Liver (tissue), 9 donors: ENCODE data around the gene NTM. TPM values are rescaled to one million over a fixed set of nuclear protein-coding genes. Genes with fewer than 3 reads are reported as not detected.

Experiments
- DNase-seq: peaks from one replicate; pipeline ENCODE4 v3.0.0-alpha.2; 2017; ENCODE audit warnings: low spot score
- H3K27ac ChIP-seq, 2 donors: one replicate each; pipeline ENCODE4 v1.7.0; 2013; ENCODE audit warnings: inconsistent platforms in 2 of 2, low read length in 2 of 2, control low read depth in 1 of 2, low read depth in 1 of 2, mild to moderate bottlenecking in 1 of 2
- H3K27me3 ChIP-seq, 4 donors: one replicate each; pipeline versions ENCODE4 v1.6.1 to v1.7.0; 2013; ENCODE audit warnings: low read length in 3 of 4, inconsistent platforms in 1 of 4, mild to moderate bottlenecking in 1 of 4, moderate library complexity in 1 of 4; ENCODE audit not compliant: control insufficient read depth in 4 of 4, insufficient read depth in 4 of 4
- H3K36me3 ChIP-seq, 4 donors: one replicate each; pipeline versions ENCODE4 v1.6.1 to v1.7.0; 2013; ENCODE audit warnings: low read length in 3 of 4, mild to moderate bottlenecking in 3 of 4, low read depth in 1 of 4, moderate library complexity in 1 of 4; ENCODE audit not compliant: control insufficient read depth in 4 of 4, insufficient read depth in 3 of 4
- H3K4me1 ChIP-seq, 4 donors: one replicate each; pipeline versions ENCODE4 v1.6.1 to v1.7.0; 2013; ENCODE audit warnings: low read length in 3 of 4, mild to moderate bottlenecking in 3 of 4, moderate library complexity in 1 of 4; ENCODE audit not compliant: control insufficient read depth in 4 of 4, insufficient read depth in 4 of 4
- H3K4me3 ChIP-seq, 3 donors: one replicate each; pipeline versions ENCODE4 v1.6.1 to v1.7.0; 2013; ENCODE audit warnings: low read length in 3 of 3, control low read depth in 1 of 3, low read depth in 1 of 3, mild to moderate bottlenecking in 1 of 3
- H3K9ac ChIP-seq, 2 donors: one replicate each; pipeline ENCODE4 v1.7.0; 2013; ENCODE audit warnings: low read length in 2 of 2, mild to moderate bottlenecking in 2 of 2, moderate library complexity in 2 of 2, control low read depth in 1 of 2, low read depth in 1 of 2
- H3K9me3 ChIP-seq, 4 donors: one replicate each; pipeline versions ENCODE4 v1.6.1 to v1.7.0; 2013; ENCODE audit warnings: low read length in 3 of 4; ENCODE audit not compliant: control insufficient read depth in 4 of 4
- EGR1 ChIP-seq, 2 donors: IDR thresholded peaks; 2 replicates each; pipeline ENCODE4 v1.6.1; 2016 to 2018; ENCODE audit warnings: antibody characterized with exemption in 2 of 2, low read depth in 2 of 2
- GABPA ChIP-seq, 2 donors: IDR thresholded peaks in 1 of 2; conservative IDR thresholded peaks in 1 of 2; 2 replicates each; pipeline ENCODE4 v1.6.1; 2016; ENCODE audit warnings: antibody characterized with exemption in 2 of 2, mild to moderate bottlenecking in 1 of 2, moderate library complexity in 1 of 2
- JUND ChIP-seq, 2 donors: IDR thresholded peaks; 2 replicates each; pipeline ENCODE4 v1.6.1; 2016; ENCODE audit warnings: antibody characterized with exemption in 2 of 2
- NR2F2 ChIP-seq: IDR thresholded peaks from 2 replicates; pipeline ENCODE4 v1.6.1; 2016; ENCODE audit warnings: antibody characterized with exemption
- RAD21 ChIP-seq, 2 donors: IDR thresholded peaks; 2 replicates each; pipeline ENCODE4 v1.6.1; 2016; ENCODE audit warnings: antibody characterized with exemption in 2 of 2, mild to moderate bottlenecking in 2 of 2
- REST ChIP-seq: IDR thresholded peaks from 2 replicates; pipeline ENCODE4 v1.6.1; 2016; ENCODE audit warnings: antibody characterized with exemption, mild to moderate bottlenecking
- RXRA ChIP-seq, 2 donors: IDR thresholded peaks; 2 replicates each; pipeline ENCODE4 v1.6.1; 2017 to 2018; ENCODE audit warnings: antibody characterized with exemption in 2 of 2, mild to moderate bottlenecking in 1 of 2
- TAF1 ChIP-seq: conservative IDR thresholded peaks from 2 replicates; pipeline ENCODE4 v1.6.1; 2016; ENCODE audit warnings: antibody characterized with exemption, mild to moderate bottlenecking
- YY1 ChIP-seq: IDR thresholded peaks from 2 replicates; pipeline ENCODE4 v1.6.1; 2016; ENCODE audit warnings: antibody characterized with exemption, mild to moderate bottlenecking
- ZBTB33 ChIP-seq: IDR thresholded peaks from 2 replicates; pipeline ENCODE4 v1.6.1; 2016; ENCODE audit warnings: antibody characterized with exemption
- WGBS: extraction: QIAGEN DNeasy Blood & Tissue Kit; methylation state at CpG from one replicate; pipeline ENCODE4 v1.1.7; 2013; 5-methylcytosine and 5-hydroxymethylcytosine counted together
- polyA plus RNA-seq, 2 donors: library from polyadenylated mRNA; stranded (reverse) in 1 of 2; unstranded in 1 of 2; fragments of 200-250 nt in 1 of 2; fragments of >200 nt in 1 of 2; fragmentation: Nextera tagmentation in 1 of 2; extraction: Ambion mirVana in 1 of 2; gene quantifications; one replicate each; pipeline versions ENCODE4 v1.2.1 to v1.2.3, GENCODE V29; 2013 to 2015
- total RNA-seq, 2 donors: library from RNA; depleted of rRNA; stranded (reverse); fragments of >200 nt; gene quantifications; one replicate each; pipeline ENCODE4 v1.2.3, GENCODE V29; 2014
- donor health status: healthy.
- donor health status: healthy.
- donor health status: healthy.
- donor health status: healthy.
- donor health status: healthy.

The NTM gene
- total and polyA plus RNA-seq, 4 donors: 0.08 to 1.1 (median 0.08) TPM; not detected in 1

- peaks cover 0 to 2% (median 0%) of the 10 kb centered on the region in 4 donors for H3K27me3 ChIP-seq
- H3K9me3 ChIP-seq: no peaks in the 10 kb centered on the region
- no peaks in the 10 kb centered on the region for H3K36me3 ChIP-seq
- TF ChIP-seq TAF1 (no peak), NR2F2 (no peak), REST (no peak), JUND (IDR thresholded peaks at IDR 0.05) (no peak), YY1 (no peak), RAD21 (IDR thresholded peaks at IDR 0.05) (no peak)
- 84% methylated on average over 4 of the region's 4 CpGs for WGBS
- no peak overlapping the region for H3K27ac ChIP-seq
- H3K4me3 ChIP-seq: no peak overlapping the region
- no peak for DNase-seq
- H3K4me1 ChIP-seq: no peaks in the 10 kb centered on the region
- H3K9ac ChIP-seq: no peak overlapping the region
These were observed 254.1 kb downstream of the NTM start for GRCh38 chr11:131624531-131624930.

GRCh38 chr11:131626788-131627187, 256.4 kb downstream of the NTM start:
- 53% methylated on average over 9 of the region's 9 CpGs for WGBS
- Histone ChIP-seq H3K27me3 (peaks cover 0 to 2% (median 0%) of the 10 kb centered on the region in 4 donors), H3K36me3 (no peaks in the 10 kb centered on the region), H3K9me3 (no peaks in the 10 kb centered on the region), H3K4me3 (no peak overlapping the region), H3K27ac (no peak overlapping the region), H3K9ac (no peak overlapping the region), H3K4me1 (no peaks in the 10 kb centered on the region)
- TF ChIP-seq YY1 (no peak), EGR1 (IDR thresholded peaks at IDR 0.05; ENCODE audit: low read depth in 2 of 2) (no peak), TAF1 (no peak), RAD21 (IDR thresholded peaks at IDR 0.05) (no peak), REST (no peak), RXRA (IDR thresholded peaks at IDR 0.05) (no peak), ZBTB33 (no peak), JUND (IDR thresholded peaks at IDR 0.05) (no peak), GABPA (IDR thresholded peaks at IDR 0.05 in 1 of 2, conservative IDR thresholded peaks at IDR 0.05 in 1 of 2) (no peak), NR2F2 (no peak)
- no peak for DNase-seq
